Liver (tissue), 9 donors: ENCODE results near the gene FBXW11. TPM values are rescaled to one million over a fixed set of nuclear protein-coding genes. Genes with fewer than 3 reads are reported as not detected.

Source experiments
- DNase-seq: peaks from one replicate; pipeline ENCODE4 v3.0.0-alpha.2; 2017; ENCODE audit warnings: low spot score
- H3K27ac ChIP-seq, 2 donors: one replicate each; pipeline ENCODE4 v1.7.0; 2013; ENCODE audit warnings: inconsistent platforms in 2 of 2, low read length in 2 of 2, control low read depth in 1 of 2, low read depth in 1 of 2, mild to moderate bottlenecking in 1 of 2
- H3K27me3 ChIP-seq, 4 donors: one replicate each; pipeline versions ENCODE4 v1.6.1 to v1.7.0; 2013; ENCODE audit warnings: low read length in 3 of 4, inconsistent platforms in 1 of 4, mild to moderate bottlenecking in 1 of 4, moderate library complexity in 1 of 4; ENCODE audit not compliant: control insufficient read depth in 4 of 4, insufficient read depth in 4 of 4
- H3K36me3 ChIP-seq, 4 donors: one replicate each; pipeline versions ENCODE4 v1.6.1 to v1.7.0; 2013; ENCODE audit warnings: low read length in 3 of 4, mild to moderate bottlenecking in 3 of 4, low read depth in 1 of 4, moderate library complexity in 1 of 4; ENCODE audit not compliant: control insufficient read depth in 4 of 4, insufficient read depth in 3 of 4
- H3K4me1 ChIP-seq, 4 donors: one replicate each; pipeline versions ENCODE4 v1.6.1 to v1.7.0; 2013; ENCODE audit warnings: low read length in 3 of 4, mild to moderate bottlenecking in 3 of 4, moderate library complexity in 1 of 4; ENCODE audit not compliant: control insufficient read depth in 4 of 4, insufficient read depth in 4 of 4
- H3K4me3 ChIP-seq, 3 donors: one replicate each; pipeline versions ENCODE4 v1.6.1 to v1.7.0; 2013; ENCODE audit warnings: low read length in 3 of 3, control low read depth in 1 of 3, low read depth in 1 of 3, mild to moderate bottlenecking in 1 of 3
- H3K9ac ChIP-seq, 2 donors: one replicate each; pipeline ENCODE4 v1.7.0; 2013; ENCODE audit warnings: low read length in 2 of 2, mild to moderate bottlenecking in 2 of 2, moderate library complexity in 2 of 2, control low read depth in 1 of 2, low read depth in 1 of 2
- H3K9me3 ChIP-seq, 4 donors: one replicate each; pipeline versions ENCODE4 v1.6.1 to v1.7.0; 2013; ENCODE audit warnings: low read length in 3 of 4; ENCODE audit not compliant: control insufficient read depth in 4 of 4
- ATF3 ChIP-seq: IDR thresholded peaks from 2 replicates; pipeline ENCODE4 v1.6.1; 2016; ENCODE audit warnings: antibody characterized with exemption
- CTCF ChIP-seq: fragments of 150-350 bp; IDR thresholded peaks from 2 replicates; pipeline ENCODE4 v1.5.1; 2017; ENCODE audit warnings: improper control_type of control experiment, low read depth, low read length; ENCODE audit not compliant: missing input control
- EGR1 ChIP-seq, 2 donors: IDR thresholded peaks; 2 replicates each; pipeline ENCODE4 v1.6.1; 2016 to 2018; ENCODE audit warnings: antibody characterized with exemption in 2 of 2, low read depth in 2 of 2
- FOXA1 ChIP-seq: IDR thresholded peaks from 2 replicates; pipeline ENCODE4 v1.6.1; 2016; ENCODE audit warnings: antibody characterized with exemption
- GABPA ChIP-seq, 2 donors: IDR thresholded peaks in 1 of 2; conservative IDR thresholded peaks in 1 of 2; 2 replicates each; pipeline ENCODE4 v1.6.1; 2016; ENCODE audit warnings: antibody characterized with exemption in 2 of 2, mild to moderate bottlenecking in 1 of 2, moderate library complexity in 1 of 2
- HNF4A ChIP-seq, 2 donors: conservative IDR thresholded peaks; 2 replicates each; pipeline ENCODE4 v1.6.1; 2016; ENCODE audit warnings: antibody characterized with exemption in 2 of 2, mild to moderate bottlenecking in 2 of 2
- HNF4G ChIP-seq: IDR thresholded peaks from 2 replicates; pipeline ENCODE4 v1.6.1; 2016; ENCODE audit warnings: antibody characterized with exemption
- JUND ChIP-seq, 2 donors: IDR thresholded peaks; 2 replicates each; pipeline ENCODE4 v1.6.1; 2016; ENCODE audit warnings: antibody characterized with exemption in 2 of 2
- MAX ChIP-seq: IDR thresholded peaks from 2 replicates; pipeline ENCODE4 v1.6.1; 2016; ENCODE audit warnings: antibody characterized with exemption
- NR2F2 ChIP-seq: IDR thresholded peaks from 2 replicates; pipeline ENCODE4 v1.6.1; 2016; ENCODE audit warnings: antibody characterized with exemption
- RAD21 ChIP-seq, 2 donors: IDR thresholded peaks; 2 replicates each; pipeline ENCODE4 v1.6.1; 2016; ENCODE audit warnings: antibody characterized with exemption in 2 of 2, mild to moderate bottlenecking in 2 of 2
- REST ChIP-seq: IDR thresholded peaks from 2 replicates; pipeline ENCODE4 v1.6.1; 2016; ENCODE audit warnings: antibody characterized with exemption, mild to moderate bottlenecking
- RXRA ChIP-seq, 2 donors: IDR thresholded peaks; 2 replicates each; pipeline ENCODE4 v1.6.1; 2017 to 2018; ENCODE audit warnings: antibody characterized with exemption in 2 of 2, mild to moderate bottlenecking in 1 of 2
- SP1 ChIP-seq: IDR thresholded peaks from 2 replicates; pipeline ENCODE4 v1.6.1; 2018; ENCODE audit warnings: antibody characterized with exemption, mild to moderate bottlenecking
- TAF1 ChIP-seq: conservative IDR thresholded peaks from 2 replicates; pipeline ENCODE4 v1.6.1; 2016; ENCODE audit warnings: antibody characterized with exemption, mild to moderate bottlenecking
- YY1 ChIP-seq: IDR thresholded peaks from 2 replicates; pipeline ENCODE4 v1.6.1; 2016; ENCODE audit warnings: antibody characterized with exemption, mild to moderate bottlenecking
- ZBTB33 ChIP-seq: IDR thresholded peaks from 2 replicates; pipeline ENCODE4 v1.6.1; 2016; ENCODE audit warnings: antibody characterized with exemption
- WGBS: extraction: QIAGEN DNeasy Blood & Tissue Kit; methylation state at CpG from one replicate; pipeline ENCODE4 v1.1.7; 2013; 5-methylcytosine and 5-hydroxymethylcytosine counted together
- polyA plus RNA-seq, 2 donors: library from polyadenylated mRNA; stranded (reverse) in 1 of 2; unstranded in 1 of 2; fragments of 200-250 nt in 1 of 2; fragments of >200 nt in 1 of 2; fragmentation: Nextera tagmentation in 1 of 2; extraction: Ambion mirVana in 1 of 2; gene quantifications; one replicate each; pipeline versions ENCODE4 v1.2.1 to v1.2.3, GENCODE V29; 2013 to 2015
- total RNA-seq, 2 donors: library from RNA; depleted of rRNA; stranded (reverse); fragments of >200 nt; gene quantifications; one replicate each; pipeline ENCODE4 v1.2.3, GENCODE V29; 2014
- donor health status: healthy.
- donor health status: healthy.
- donor health status: healthy.
- donor health status: healthy.
- donor health status: healthy.

FBXW11 gene
- total and polyA plus RNA-seq, 4 donors, result 11.2 to 37.5 (median 22.0) TPM

GRCh38 chr5:171927345-171927941 is 79.0 kb downstream of the FBXW11 start:
- WGBS, result 97% methylated on average over 3 of the region's 3 CpGs
- Histone ChIP-seq H3K4me1 (no peaks in the 10 kb centered on the region), H3K9ac (no peak overlapping the region), H3K36me3 (no peaks in the 10 kb centered on the region), H3K27ac (no peak overlapping the region), H3K9me3 (peaks cover 0 to 5% (median 0%) of the 10 kb centered on the region in 4 donors), H3K4me3 (no peak overlapping the region), H3K27me3 (no peaks in the 10 kb centered on the region)
- no peak for DNase-seq
- no peak for TF ChIP-seq MAX
- no peak for TF ChIP-seq CTCF
- no peak for TF ChIP-seq FOXA1
- TF ChIP-seq RXRA (IDR thresholded peaks at IDR 0.05), result no peak
- TF ChIP-seq NR2F2, result no peak
- no peak for TF ChIP-seq HNF4G
- TF ChIP-seq EGR1 (IDR thresholded peaks at IDR 0.05; ENCODE audit: low read depth in 2 of 2), result no peak
- no peak for TF ChIP-seq HNF4A (conservative IDR thresholded peaks at IDR 0.05)
- no peak for TF ChIP-seq REST
- no peak for TF ChIP-seq SP1

GRCh38 chr5:171926311-171926710 is 80.1 kb downstream of the FBXW11 start:
- peaks cover 0 to 5% (median 0%) of the 10 kb centered on the region in 4 donors for H3K9me3 ChIP-seq
- 92% methylated on average over 8 of the region's 8 CpGs for WGBS
- H3K36me3 ChIP-seq, result no peaks in the 10 kb centered on the region
- no peak overlapping the region for H3K4me3 ChIP-seq
- H3K9ac ChIP-seq, result no peak overlapping the region
- no peaks in the 10 kb centered on the region for H3K4me1 ChIP-seq
- H3K27ac ChIP-seq, result no peak overlapping the region
- H3K27me3 ChIP-seq, result no peaks in the 10 kb centered on the region
- DNase-seq, result no peak
- TF ChIP-seq EGR1 (IDR thresholded peaks at IDR 0.05; ENCODE audit: low read depth in 2 of 2) (no peak), HNF4G (no peak), ZBTB33 (no peak), REST (no peak), TAF1 (no peak), ATF3 (no peak), YY1 (no peak), RXRA (IDR thresholded peaks at IDR 0.05) (no peak), GABPA (IDR thresholded peaks at IDR 0.05 in 1 of 2, conservative IDR thresholded peaks at IDR 0.05 in 1 of 2) (no peak), HNF4A (conservative IDR thresholded peaks at IDR 0.05) (no peak), FOXA1 (no peak), JUND (IDR thresholded peaks at IDR 0.05) (no peak), CTCF (no peak), RAD21 (IDR thresholded peaks at IDR 0.05) (no peak), SP1 (no peak), MAX (no peak)
